OCI-LY7 (cell line): ENCODE data around the gene MRPL55.

Experiments
- EZH2phosphoT487 ChIP-seq: fragments of 200-600 bp; sonication (generic); IDR thresholded peaks from 2 replicates; pipeline ENCODE4 v1.6.1; 2018; ENCODE audit warnings: low read depth, borderline replicate concordance, mild to moderate bottlenecking, mixed run types, antibody characterized with exemption, low read length, moderate library complexity, mixed read lengths
- TF ChIP-seq, protein P1 (sequence below): fragments of 200-600 bp; sonication (generic); conservative IDR thresholded peaks from 2 replicates; pipeline ENCODE4 v1.5.1; 2014; ENCODE audit warnings: mild to moderate bottlenecking, antibody characterized with exemption, low read length, moderate library complexity, mixed read lengths

- TF ChIP-seq, protein P1, sequence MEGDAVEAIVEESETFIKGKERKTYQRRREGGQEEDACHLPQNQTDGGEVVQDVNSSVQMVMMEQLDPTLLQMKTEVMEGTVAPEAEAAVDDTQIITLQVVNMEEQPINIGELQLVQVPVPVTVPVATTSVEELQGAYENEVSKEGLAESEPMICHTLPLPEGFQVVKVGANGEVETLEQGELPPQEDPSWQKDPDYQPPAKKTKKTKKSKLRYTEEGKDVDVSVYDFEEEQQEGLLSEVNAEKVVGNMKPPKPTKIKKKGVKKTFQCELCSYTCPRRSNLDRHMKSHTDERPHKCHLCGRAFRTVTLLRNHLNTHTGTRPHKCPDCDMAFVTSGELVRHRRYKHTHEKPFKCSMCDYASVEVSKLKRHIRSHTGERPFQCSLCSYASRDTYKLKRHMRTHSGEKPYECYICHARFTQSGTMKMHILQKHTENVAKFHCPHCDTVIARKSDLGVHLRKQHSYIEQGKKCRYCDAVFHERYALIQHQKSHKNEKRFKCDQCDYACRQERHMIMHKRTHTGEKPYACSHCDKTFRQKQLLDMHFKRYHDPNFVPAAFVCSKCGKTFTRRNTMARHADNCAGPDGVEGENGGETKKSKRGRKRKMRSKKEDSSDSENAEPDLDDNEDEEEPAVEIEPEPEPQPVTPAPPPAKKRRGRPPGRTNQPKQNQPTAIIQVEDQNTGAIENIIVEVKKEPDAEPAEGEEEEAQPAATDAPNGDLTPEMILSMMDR: no peak
- no peak for TF ChIP-seq EZH2phosphoT487
Measured at GRCh38 chr1:228065543-228066347, 43.4 kb downstream of the MRPL55 start.
